GM12875 (cell line): ENCODE measurements around the gene ZC2HC1B.

Experiments
- H3K4me3 ChIP-seq: one replicate; pipeline ENCODE4 v1.5.1; 2011; ENCODE audit warnings: low read depth, low read length, control low read depth
- CTCF ChIP-seq: IDR thresholded peaks from 2 replicates; pipeline ENCODE4 v1.5.1; 2011; ENCODE audit warnings: low read depth, mild to moderate bottlenecking, control low read depth, inconsistent platforms, low read length, moderate library complexity, borderline replicate concordance; ENCODE audit not compliant: insufficient read depth

The ZC2HC1B gene

GRCh38 chr6:143971482-143972205 is 107.4 kb downstream of the ZC2HC1B start:
- no peak overlapping the region for H3K4me3 ChIP-seq

GRCh38 chr6:143973097-143973966 is 109.1 kb downstream of the ZC2HC1B start:
- no peak for TF ChIP-seq CTCF
- no peak overlapping the region for H3K4me3 ChIP-seq

More at GRCh38 chr6:143971482-143972205, 107.4 kb downstream of the ZC2HC1B start:
- no peak for TF ChIP-seq CTCF

- H3K4me3 ChIP-seq: no peak overlapping the region
- TF ChIP-seq CTCF: no peak
Observed at GRCh38 chr6:143974089-143974488, 109.8 kb downstream of the ZC2HC1B start.

- TF ChIP-seq CTCF: no peak
- no peak overlapping the region for H3K4me3 ChIP-seq
Observed at GRCh38 chr6:143976806-143977349, 112.6 kb downstream of the ZC2HC1B start.

- H3K4me3 ChIP-seq: no peak overlapping the region
- TF ChIP-seq CTCF: no peak
Observed at GRCh38 chr6:143980921-143981320, 116.6 kb downstream of the ZC2HC1B start.

GRCh38 chr6:143982968-143983367 is 118.7 kb downstream of the ZC2HC1B start:
- TF ChIP-seq CTCF: no peak
- no peak overlapping the region for H3K4me3 ChIP-seq
